ENCODE data around the gene MEGF6.

DNA sequence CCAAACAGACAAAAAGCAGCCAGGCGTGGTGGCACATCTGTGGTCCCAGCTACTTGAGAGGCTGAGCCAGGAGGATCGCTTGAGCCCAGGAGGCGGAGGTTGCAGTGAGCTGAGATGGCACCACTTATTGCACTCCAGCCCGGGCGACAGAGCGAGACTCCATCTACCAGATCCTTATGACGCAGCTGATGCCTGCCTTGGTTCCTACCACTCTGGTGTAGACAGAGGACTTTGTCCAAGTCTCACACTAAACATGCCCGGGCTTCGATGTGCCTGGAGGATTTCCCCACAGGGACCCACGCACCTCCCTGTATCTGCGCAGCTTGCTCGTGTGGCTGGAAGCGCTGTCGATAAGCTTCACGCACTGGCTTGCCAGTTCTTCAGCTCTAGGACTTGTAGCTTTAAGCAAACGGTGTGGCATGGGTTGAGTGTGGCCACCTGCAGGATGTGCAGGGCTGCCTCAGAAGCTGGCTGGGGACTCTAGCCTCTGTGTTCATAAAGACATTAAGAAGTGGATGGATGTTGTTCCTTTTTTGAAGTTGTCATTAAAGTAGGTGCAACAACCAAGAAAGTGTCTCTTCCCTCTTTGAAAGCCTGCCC lies 18.4 kb upstream of the MEGF6 start:
- TF ChIP-seq, protein P1, sequence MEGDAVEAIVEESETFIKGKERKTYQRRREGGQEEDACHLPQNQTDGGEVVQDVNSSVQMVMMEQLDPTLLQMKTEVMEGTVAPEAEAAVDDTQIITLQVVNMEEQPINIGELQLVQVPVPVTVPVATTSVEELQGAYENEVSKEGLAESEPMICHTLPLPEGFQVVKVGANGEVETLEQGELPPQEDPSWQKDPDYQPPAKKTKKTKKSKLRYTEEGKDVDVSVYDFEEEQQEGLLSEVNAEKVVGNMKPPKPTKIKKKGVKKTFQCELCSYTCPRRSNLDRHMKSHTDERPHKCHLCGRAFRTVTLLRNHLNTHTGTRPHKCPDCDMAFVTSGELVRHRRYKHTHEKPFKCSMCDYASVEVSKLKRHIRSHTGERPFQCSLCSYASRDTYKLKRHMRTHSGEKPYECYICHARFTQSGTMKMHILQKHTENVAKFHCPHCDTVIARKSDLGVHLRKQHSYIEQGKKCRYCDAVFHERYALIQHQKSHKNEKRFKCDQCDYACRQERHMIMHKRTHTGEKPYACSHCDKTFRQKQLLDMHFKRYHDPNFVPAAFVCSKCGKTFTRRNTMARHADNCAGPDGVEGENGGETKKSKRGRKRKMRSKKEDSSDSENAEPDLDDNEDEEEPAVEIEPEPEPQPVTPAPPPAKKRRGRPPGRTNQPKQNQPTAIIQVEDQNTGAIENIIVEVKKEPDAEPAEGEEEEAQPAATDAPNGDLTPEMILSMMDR (IDR thresholded peaks at IDR 0.05; ENCODE audit: low read depth, low read length), result no peak
- no peak for TF ChIP-seq EZH2phosphoT487 (IDR thresholded peaks at IDR 0.05; ENCODE audit: low read depth)

Measured in OCI-LY3 (cell line).